C4-2B (cell line): ENCODE results near the gene GIT2.

ENCODE experiments used
- ZFX ChIP-seq: fragments of 450-650 bp; IDR thresholded peaks from 2 replicates; pipeline ENCODE4 v1.6.1; 2017
- TF ChIP-seq, protein P1 (sequence below): fragments of 450-650 bp; conservative IDR thresholded peaks from 2 replicates; pipeline ENCODE4 v1.5.1; 2017; ENCODE audit warnings: mild to moderate bottlenecking

DNA sequence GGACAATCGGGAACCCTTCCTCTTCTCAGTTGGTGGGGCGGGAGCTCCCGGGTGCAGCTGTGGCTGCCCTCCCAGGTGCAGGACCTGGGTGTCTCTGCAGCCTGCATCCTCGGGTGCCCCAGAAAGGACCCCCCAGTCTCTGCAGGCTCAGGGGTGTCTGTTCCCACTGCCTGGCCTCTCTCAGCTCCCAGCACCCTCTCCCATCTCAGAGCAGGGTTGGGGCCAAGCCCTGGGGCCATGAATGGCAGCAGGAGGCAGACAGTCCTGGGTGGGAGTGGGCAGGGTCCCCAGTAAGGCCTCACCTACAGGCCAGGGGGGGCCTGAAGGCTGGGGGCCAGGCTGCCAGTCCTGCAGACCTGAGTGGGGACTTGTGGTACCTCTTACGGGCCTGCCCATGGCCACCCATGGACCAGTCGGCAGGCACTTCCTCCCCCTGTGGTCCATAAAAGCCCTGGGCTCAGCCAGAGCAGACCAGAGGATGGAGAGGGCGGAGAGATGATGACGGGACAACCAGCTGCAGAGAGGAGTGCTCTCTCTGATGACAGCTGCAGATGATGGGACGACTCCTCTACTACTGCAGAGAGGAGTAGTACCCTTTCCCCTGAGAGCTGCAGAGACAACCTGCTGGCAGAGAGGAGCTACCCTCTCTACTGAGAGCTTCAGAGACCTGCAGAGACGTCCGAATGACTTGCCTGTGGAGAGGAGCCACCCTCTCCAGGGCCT is 69.5 kb downstream of the GIT2 start:
- TF ChIP-seq, protein P1, sequence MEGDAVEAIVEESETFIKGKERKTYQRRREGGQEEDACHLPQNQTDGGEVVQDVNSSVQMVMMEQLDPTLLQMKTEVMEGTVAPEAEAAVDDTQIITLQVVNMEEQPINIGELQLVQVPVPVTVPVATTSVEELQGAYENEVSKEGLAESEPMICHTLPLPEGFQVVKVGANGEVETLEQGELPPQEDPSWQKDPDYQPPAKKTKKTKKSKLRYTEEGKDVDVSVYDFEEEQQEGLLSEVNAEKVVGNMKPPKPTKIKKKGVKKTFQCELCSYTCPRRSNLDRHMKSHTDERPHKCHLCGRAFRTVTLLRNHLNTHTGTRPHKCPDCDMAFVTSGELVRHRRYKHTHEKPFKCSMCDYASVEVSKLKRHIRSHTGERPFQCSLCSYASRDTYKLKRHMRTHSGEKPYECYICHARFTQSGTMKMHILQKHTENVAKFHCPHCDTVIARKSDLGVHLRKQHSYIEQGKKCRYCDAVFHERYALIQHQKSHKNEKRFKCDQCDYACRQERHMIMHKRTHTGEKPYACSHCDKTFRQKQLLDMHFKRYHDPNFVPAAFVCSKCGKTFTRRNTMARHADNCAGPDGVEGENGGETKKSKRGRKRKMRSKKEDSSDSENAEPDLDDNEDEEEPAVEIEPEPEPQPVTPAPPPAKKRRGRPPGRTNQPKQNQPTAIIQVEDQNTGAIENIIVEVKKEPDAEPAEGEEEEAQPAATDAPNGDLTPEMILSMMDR: no peak
- TF ChIP-seq ZFX: no peak
